Skeletal muscle tissue (tissue), 4 donors: Measurements from ENCODE around the gene PSMA7. TPM values are rescaled to one million over a fixed set of nuclear protein-coding genes. Genes with fewer than 3 reads are reported as not detected.
A peak's percentile ranks its signal among the peaks of the same experiment; 100 is the strongest.

ENCODE experiments used
- H3K27ac ChIP-seq: one replicate; pipeline ENCODE4 v1.7.0; 2013; ENCODE audit warnings: mild to moderate bottlenecking, low read depth, low read length, inconsistent platforms
- H3K27me3 ChIP-seq, 3 donors: one replicate each; pipeline ENCODE4 v1.7.0; 2013; ENCODE audit warnings: low read length in 3 of 3; ENCODE audit not compliant: control insufficient read depth in 3 of 3, insufficient read depth in 3 of 3
- H3K36me3 ChIP-seq, 3 donors: one replicate each; pipeline ENCODE4 v1.7.0; 2013; ENCODE audit warnings: low read length in 3 of 3; ENCODE audit not compliant: control insufficient read depth in 3 of 3, insufficient read depth in 3 of 3
- H3K4me1 ChIP-seq, 3 donors: one replicate each; pipeline ENCODE4 v1.7.0; 2013; ENCODE audit warnings: low read length in 3 of 3, mild to moderate bottlenecking in 3 of 3; ENCODE audit not compliant: control insufficient read depth in 3 of 3, insufficient read depth in 3 of 3
- H3K4me3 ChIP-seq, 3 donors: one replicate each; pipeline ENCODE4 v1.7.0; 2013; ENCODE audit warnings: low read length in 3 of 3
- H3K9ac ChIP-seq, 3 donors: one replicate each; pipeline ENCODE4 v1.7.0; 2013; ENCODE audit warnings: low read length in 3 of 3, mild to moderate bottlenecking in 3 of 3, moderate library complexity in 2 of 3, low read depth in 1 of 3
- H3K9me3 ChIP-seq, 3 donors: one replicate each; pipeline ENCODE4 v1.7.0; 2013; ENCODE audit warnings: low read length in 3 of 3; ENCODE audit not compliant: control insufficient read depth in 3 of 3
- total RNA-seq: library from RNA; depleted of rRNA; stranded (reverse); fragments of >200 nt; gene quantifications from one replicate; pipeline ENCODE4 v1.2.3, GENCODE V29; 2014
- donor health status: Osteomylitis.

PSMA7 gene
- total RNA-seq, 1 donor from 2014 or later = 121 TPM

GRCh38 chr20:62182469-62183425, 39.6 kb upstream of the PSMA7 start, which contains the start of gene MTG2:
Gene MTG2, plus strand, starts transcription at chr20:62183028. Its CDS starts 10,393 bp downstream, at chr20:62193421.
- Histone ChIP-seq H3K9me3 (no peaks in the 10 kb centered on the region), H3K27me3 (no peaks in the 10 kb centered on the region), H3K4me1 (peaks cover 14 to 24% (median 22%) of the 10 kb centered on the region in 3 donors), H3K4me3 (peak within 1 kb of the TSS; percentile 94 to 95 (median 94)), H3K9ac (peak within 1 kb of the TSS; percentile 97 to 99 (median 98)), H3K27ac (peak within 1 kb of the TSS; percentile 95), H3K36me3 (peaks cover 6 to 10% (median 7%) of the 10 kb centered on the region in 3 donors)

DNA sequence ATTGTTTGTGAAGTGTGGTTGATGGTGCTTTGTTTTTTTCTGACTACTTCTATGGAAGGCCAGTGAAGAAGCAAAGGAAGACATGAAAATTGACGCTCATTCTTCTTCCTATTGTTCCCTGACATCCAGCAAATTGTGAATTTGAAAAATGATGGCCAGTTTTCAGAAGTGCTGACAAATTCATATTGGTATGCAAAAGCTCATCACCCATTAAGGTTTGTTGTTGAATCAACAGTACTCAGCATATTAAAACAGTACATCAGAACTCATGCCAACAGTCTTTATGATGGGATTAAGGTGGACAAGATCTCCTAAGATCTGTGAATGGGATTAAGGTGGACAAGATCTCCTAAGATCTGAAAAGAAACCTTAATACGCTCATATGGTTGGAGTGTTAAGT, 38.6 kb upstream of the PSMA7 start:
- Histone ChIP-seq H3K4me3 (peak overlapping the region; percentile 94 to 95 (median 94)), H3K36me3 (peaks cover 7 to 12% (median 11%) of the 10 kb centered on the region in 3 donors), H3K27me3 (no peaks in the 10 kb centered on the region), H3K4me1 (peaks cover 14 to 24% (median 17%) of the 10 kb centered on the region in 3 donors), H3K9me3 (no peaks in the 10 kb centered on the region), H3K27ac (no peak overlapping the region), H3K9ac (peak overlapping the region in 2 of 3 donors; percentile 97 to 99)

- H3K4me1 ChIP-seq = peaks cover 10 to 18% (median 13%) of the 10 kb centered on the region in 3 donors
- no peak overlapping the region for H3K4me3 ChIP-seq
- peaks cover 20 to 29% (median 20%) of the 10 kb centered on the region in 3 donors for H3K36me3 ChIP-seq
- no peaks in the 10 kb centered on the region for H3K27me3 ChIP-seq
- no peak overlapping the region for H3K27ac ChIP-seq
- no peak overlapping the region for H3K9ac ChIP-seq
- no peaks in the 10 kb centered on the region for H3K9me3 ChIP-seq
Measured at GRCh38 chr20:62179162-62179504, 35.9 kb upstream of the PSMA7 start.

DNA sequence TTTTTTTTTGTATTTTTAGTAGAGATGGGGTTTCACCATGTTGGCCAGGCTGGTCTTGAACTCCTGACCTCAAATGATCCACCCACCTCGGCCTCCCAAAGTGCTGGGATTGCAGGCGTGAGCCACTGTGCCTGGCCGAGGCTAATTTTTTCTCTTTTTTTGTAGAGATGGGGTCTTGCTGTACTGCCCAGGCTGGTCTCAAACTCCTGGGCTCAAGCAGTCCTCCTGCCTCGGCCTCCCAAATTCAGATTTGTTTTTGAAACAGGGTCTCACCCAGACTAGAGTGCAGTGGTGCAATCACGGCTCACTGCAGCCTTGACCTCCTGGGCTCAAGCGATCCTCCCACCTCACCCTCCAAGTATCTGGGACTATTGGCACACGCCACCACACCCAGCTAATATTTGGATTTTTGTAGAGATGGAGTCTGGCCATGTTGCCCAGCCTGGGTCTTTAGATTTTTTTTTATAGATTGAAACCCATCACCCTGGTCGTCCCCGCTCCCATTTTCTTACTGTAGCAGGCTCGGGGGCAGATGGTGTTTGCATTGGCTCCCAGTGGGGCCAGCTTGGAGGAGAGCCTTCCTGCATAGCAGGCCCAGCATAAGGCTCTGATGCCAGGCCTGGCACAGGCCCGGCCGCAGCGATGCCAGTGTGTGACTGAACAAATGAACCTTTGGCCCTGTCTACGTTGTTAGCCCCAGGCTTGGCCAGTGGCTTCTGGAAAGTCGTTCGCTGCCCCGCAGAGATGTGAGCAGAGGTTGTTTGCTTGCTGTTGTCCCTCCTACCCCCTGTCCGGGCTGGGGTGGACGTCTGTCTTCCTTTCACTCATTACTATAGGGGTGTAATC, 35.3 kb upstream of the PSMA7 start:
- no peaks in the 10 kb centered on the region for H3K9me3 ChIP-seq
- no peak overlapping the region for H3K27ac ChIP-seq
- no peak overlapping the region for H3K9ac ChIP-seq
- H3K4me3 ChIP-seq = no peak overlapping the region
- H3K36me3 ChIP-seq = peaks cover 20 to 29% (median 23%) of the 10 kb centered on the region in 3 donors
- H3K27me3 ChIP-seq = no peaks in the 10 kb centered on the region
- peaks cover 7 to 13% (median 9%) of the 10 kb centered on the region in 3 donors for H3K4me1 ChIP-seq

DNA sequence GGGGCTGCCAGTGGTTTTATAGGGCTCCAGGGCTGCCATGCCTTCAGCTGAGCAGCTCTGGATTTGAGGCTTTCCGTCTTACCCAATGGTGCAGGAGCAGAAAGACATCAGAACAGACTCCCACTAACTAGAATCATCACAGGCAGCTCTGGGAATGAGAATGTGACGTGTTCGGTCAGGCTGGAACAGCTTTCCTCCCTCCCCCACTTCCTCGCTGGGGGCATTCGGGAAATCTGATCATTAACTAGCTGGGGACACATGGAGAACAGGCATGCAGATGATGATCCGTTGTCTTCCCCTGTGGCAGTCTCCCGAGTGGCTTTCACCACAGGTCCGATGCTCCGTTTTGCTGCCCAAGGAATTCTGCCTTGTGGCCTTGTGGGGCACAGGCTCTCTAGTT, 34.1 kb upstream of the PSMA7 start:
- Histone ChIP-seq H3K4me1 (peaks cover 2 to 6% (median 6%) of the 10 kb centered on the region in 3 donors), H3K27ac (no peak overlapping the region), H3K9me3 (no peaks in the 10 kb centered on the region), H3K9ac (no peak overlapping the region), H3K4me3 (no peak overlapping the region), H3K27me3 (no peaks in the 10 kb centered on the region), H3K36me3 (peaks cover 20 to 29% (median 21%) of the 10 kb centered on the region in 3 donors)

GRCh38 chr20:62176866-62177265, 33.7 kb upstream of the PSMA7 start:
- Histone ChIP-seq H3K27ac (no peak overlapping the region), H3K4me1 (peaks cover 0 to 3% (median 1%) of the 10 kb centered on the region in 3 donors), H3K27me3 (no peaks in the 10 kb centered on the region), H3K9ac (no peak overlapping the region), H3K9me3 (no peaks in the 10 kb centered on the region), H3K4me3 (no peak overlapping the region), H3K36me3 (peaks cover 20 to 29% (median 21%) of the 10 kb centered on the region in 3 donors)

DNA sequence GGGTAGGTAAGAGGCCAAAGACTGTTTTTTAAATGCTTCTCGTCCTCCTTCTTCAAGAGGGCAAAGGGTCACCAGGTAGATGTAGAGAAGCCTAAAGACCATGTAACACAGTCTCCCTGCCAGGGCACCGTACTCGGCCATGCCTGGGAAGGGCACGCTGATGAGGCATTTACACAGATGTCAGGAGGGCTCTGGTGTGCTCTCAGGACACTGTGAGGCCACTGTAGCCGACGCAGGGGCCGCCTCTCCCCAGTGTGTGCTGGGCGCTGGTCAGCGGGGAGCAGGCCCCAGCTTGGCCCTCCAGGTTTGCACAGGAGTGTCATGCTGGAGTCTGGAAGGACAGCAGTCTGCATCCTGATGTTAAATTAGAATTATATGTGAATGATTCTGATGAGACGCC, 32.5 kb upstream of the PSMA7 start:
- Histone ChIP-seq H3K27me3 (no peaks in the 10 kb centered on the region), H3K27ac (no peak overlapping the region), H3K36me3 (peaks cover 20 to 29% (median 21%) of the 10 kb centered on the region in 3 donors), H3K4me3 (no peak overlapping the region), H3K9me3 (no peaks in the 10 kb centered on the region), H3K4me1 (no peaks in the 10 kb centered on the region), H3K9ac (no peak overlapping the region)

- H3K4me1 ChIP-seq = no peaks in the 10 kb centered on the region
- no peak overlapping the region for H3K27ac ChIP-seq
- H3K9me3 ChIP-seq = no peaks in the 10 kb centered on the region
- no peaks in the 10 kb centered on the region for H3K27me3 ChIP-seq
- H3K9ac ChIP-seq = no peak overlapping the region
- H3K36me3 ChIP-seq = peaks cover 20 to 29% (median 21%) of the 10 kb centered on the region in 3 donors
- H3K4me3 ChIP-seq = no peak overlapping the region
Measured at GRCh38 chr20:62174870-62175624, 31.9 kb upstream of the PSMA7 start.

DNA sequence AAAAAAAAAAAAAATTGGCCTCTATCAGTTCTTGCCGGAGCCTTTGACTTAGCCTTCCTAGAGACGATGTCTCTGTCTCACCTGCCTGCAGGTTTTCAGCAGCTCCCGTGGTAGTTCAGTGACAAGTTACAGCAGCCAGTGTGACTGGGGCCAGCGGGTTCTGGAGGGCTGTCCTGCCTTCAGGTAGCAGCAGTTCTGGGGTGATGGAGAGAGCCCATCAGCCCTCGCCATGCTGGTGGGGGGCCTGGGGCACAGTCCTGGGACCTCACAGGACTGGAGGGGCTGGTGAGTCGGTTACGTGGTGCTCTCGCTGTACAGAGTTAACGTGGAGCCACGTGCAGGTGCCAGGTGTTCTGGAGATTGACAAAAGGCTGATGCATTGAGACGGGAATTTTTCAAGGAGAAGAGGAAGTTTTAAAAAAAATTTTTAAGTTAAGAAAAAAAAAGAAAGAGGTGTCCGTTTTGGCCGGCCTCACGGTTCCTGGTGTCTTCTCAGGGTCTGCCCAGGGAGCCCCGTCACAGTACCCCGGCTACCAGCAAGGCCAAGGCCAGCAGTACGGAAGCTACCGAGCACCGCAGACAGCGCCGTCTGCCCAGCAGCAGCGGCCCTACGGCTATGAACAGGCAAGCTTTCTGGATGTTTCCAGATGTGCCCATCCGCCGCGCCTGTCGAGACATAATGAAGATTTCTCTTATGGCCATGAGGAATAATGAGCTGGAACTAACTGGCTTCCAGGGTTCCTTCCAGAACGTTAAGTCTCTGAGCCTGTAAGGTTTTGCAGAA, 31.0 kb upstream of the PSMA7 start:
- H3K9ac ChIP-seq = no peak overlapping the region
- no peaks in the 10 kb centered on the region for H3K9me3 ChIP-seq
- H3K27ac ChIP-seq = no peak overlapping the region
- peaks cover 18 to 27% (median 21%) of the 10 kb centered on the region in 3 donors for H3K36me3 ChIP-seq
- no peaks in the 10 kb centered on the region for H3K4me1 ChIP-seq
- H3K4me3 ChIP-seq = no peak overlapping the region
- no peaks in the 10 kb centered on the region for H3K27me3 ChIP-seq
